HCT116 (cell line): ENCODE results near the gene UBA6. TPM values are rescaled to one million over a fixed set of nuclear protein-coding genes. Genes with fewer than 3 reads are reported as not detected.

Experiments
- ATAC-seq: fragments of 200-7000 bp; cut with Tn5 transposase; 2 replicates; pipeline ENCODE4 v1.9.1; 2020; ENCODE audit warnings: mild to moderate bottlenecking, moderate library complexity
- BruUV-seq: library from RNA; stranded (reverse); fragments of 400-500 nt; replicated peaks from 2 replicates; lab custom pipeline; 2021; lab: Mats Ljungman, UMichigan
- CTCF ChIA-PET: fragments of 300-600 bp; sonication (Branson Sonifier 250); formaldehyde crosslinking; loops from one replicate; lab custom pipeline; 2021; ENCODE audit warnings: antibody characterized with exemption; lab: Charles Lee
- POLR2A ChIA-PET: fragments of 300-600, 350-600 bp; sonication (Branson Sonifier 250); formaldehyde crosslinking; loops from one replicate; lab custom pipeline; 2021; ENCODE audit warnings: antibody characterized with exemption; lab: Charles Lee
- RAD21 ChIA-PET, 2 experiments: fragments of 300-600 bp; sonication (Branson Sonifier 250); formaldehyde crosslinking; loops; one replicate each; lab custom pipeline; 2023; ENCODE audit warnings: low total read pairs in 2 of 2; ENCODE audit not compliant: uncharacterized antibody in 2 of 2, unreplicated experiment in 2 of 2, low non-redundant PET in 1 of 2; lab: Charles Lee
- DNase-seq: peaks from one replicate; pipeline ENCODE4 v3.0.0-alpha.2; 2010; ENCODE audit warnings: low read depth, low spot score
- H2AFZ ChIP-seq: fragments of 200-600 bp; shearing (Covaris generic), sonication (generic); 2 replicates; pipeline ENCODE4 v1.6.1; 2017; ENCODE audit warnings: low read depth, mixed run types, mixed read lengths, antibody characterized with exemption, low read length; ENCODE audit not compliant: poor library complexity, severe bottlenecking
- H3K27ac ChIP-seq: 2 replicates; pipeline ENCODE4 v1.5.1; 2012; ENCODE audit warnings: low read depth, low read length
- H3K27me3 ChIP-seq: fragments of 200-600 bp; sonication (generic); 2 replicates; pipeline ENCODE4 v1.6.1; 2016; ENCODE audit warnings: mixed run types, low read length, mixed read lengths; ENCODE audit not compliant: insufficient read depth
- H3K36me3 ChIP-seq, 2 experiments: fragments of 200-500 bp in 1 of 2; fragments of 200-600 bp in 1 of 2; sonication (Bioruptor generic) in 1 of 2; sonication (generic) in 1 of 2; 2 replicates each; pipeline versions ENCODE4 v1.5.1 to v1.6.1; 2014 to 2016; ENCODE audit warnings: low read length in 2 of 2, inconsistent platforms in 1 of 2, mixed read lengths in 1 of 2, mixed run types in 1 of 2; ENCODE audit not compliant: insufficient read depth in 2 of 2, control insufficient read depth in 1 of 2
- H3K4me1 ChIP-seq, 2 experiments: fragments of 200-600 bp in 1 of 2; sonication (generic) in 1 of 2; 2 replicates each; pipeline versions ENCODE4 v1.5.1 to v1.6.1; 2012 to 2017; ENCODE audit warnings: low read length in 2 of 2, inconsistent platforms in 1 of 2, mild to moderate bottlenecking in 1 of 2, mixed read lengths in 1 of 2, mixed run types in 1 of 2, moderate library complexity in 1 of 2; ENCODE audit not compliant: insufficient read depth in 2 of 2, control insufficient read depth in 1 of 2
- H3K4me2 ChIP-seq: fragments of 200-600 bp; sonication (generic); 2 replicates; pipeline ENCODE4 v1.6.1; 2017; ENCODE audit warnings: mixed run types, low read length, mixed read lengths
- H3K4me3 ChIP-seq, 2 experiments: fragments of 200-600 bp in 1 of 2; sonication (generic) in 1 of 2; replicated peaks in 1 of 2; 2 replicates each; pipeline ENCODE4 v1.5.1; 2011 to 2016; ENCODE audit warnings: low read length in 2 of 2, control low read depth in 1 of 2, low read depth in 1 of 2, mild to moderate bottlenecking in 1 of 2, mixed read lengths in 1 of 2, mixed run types in 1 of 2
- H3K79me2 ChIP-seq: fragments of 200-600 bp; sonication (generic); 2 replicates; pipeline ENCODE4 v1.6.1; 2017; ENCODE audit warnings: mild to moderate bottlenecking, mixed run types, low read length, moderate library complexity, mixed read lengths; ENCODE audit not compliant: insufficient read depth
- H3K9ac ChIP-seq: fragments of 200-600 bp; sonication (generic); 2 replicates; pipeline ENCODE4 v1.6.1; 2016; ENCODE audit warnings: low read length, mixed read lengths
- H3K9me2 ChIP-seq: fragments of 200-600 bp; sonication (generic), shearing (Covaris generic); 2 replicates; pipeline ENCODE4 v1.6.1; 2017; ENCODE audit warnings: mixed run types, mild to moderate bottlenecking, moderate library complexity; ENCODE audit not compliant: insufficient read depth
- H3K9me3 ChIP-seq, 2 experiments: fragments of 200-500 bp in 1 of 2; fragments of 200-600 bp in 1 of 2; sonication (Bioruptor generic) in 1 of 2; sonication (generic) in 1 of 2; 2 replicates each; pipeline ENCODE4 v1.6.1; 2014 to 2017; ENCODE audit warnings: low read length in 2 of 2, mixed read lengths in 2 of 2, inconsistent platforms in 1 of 2, low read depth in 1 of 2, mild to moderate bottlenecking in 1 of 2, mixed run types in 1 of 2, moderate library complexity in 1 of 2; ENCODE audit not compliant: control insufficient read depth in 1 of 2, insufficient read depth in 1 of 2
- H4K20me1 ChIP-seq: fragments of 200-600 bp; sonication (generic), shearing (Covaris generic); 2 replicates; pipeline ENCODE4 v1.6.1; 2017; ENCODE audit warnings: mixed run types, mild to moderate bottlenecking, moderate library complexity; ENCODE audit not compliant: insufficient read depth
- CBX3 ChIP-seq: IDR thresholded peaks from 2 replicates; pipeline ENCODE4 v1.6.1; 2012; ENCODE audit warnings: low read depth
- CEBPB ChIP-seq: IDR thresholded peaks from 2 replicates; pipeline ENCODE4 v1.6.1; 2012; ENCODE audit warnings: low read depth
- CTCF ChIP-seq, 3 experiments: fragments of 200-600 bp in 1 of 3; sonication (generic) in 1 of 3; IDR thresholded peaks in 2 of 3; conservative IDR thresholded peaks in 1 of 3; 2 replicates each; pipeline ENCODE4 v1.5.1; 2012 to 2017; ENCODE audit warnings: low read depth in 2 of 3, low read length in 2 of 3, antibody characterized with exemption in 1 of 3, borderline replicate concordance in 1 of 3, control low read depth in 1 of 3, mild to moderate bottlenecking in 1 of 3, mixed read lengths in 1 of 3, mixed run types in 1 of 3, moderate library complexity in 1 of 3; ENCODE audit not compliant: insufficient read depth in 1 of 3
- EGR1 ChIP-seq: IDR thresholded peaks from 2 replicates; pipeline ENCODE4 v1.6.1; 2012; ENCODE audit warnings: low read depth
- ELF1 ChIP-seq: IDR thresholded peaks from 2 replicates; pipeline ENCODE4 v1.6.1; 2012; ENCODE audit warnings: low read depth, borderline replicate concordance
- EZH2phosphoT487 ChIP-seq: fragments of 200-600 bp; IDR thresholded peaks from 2 replicates; pipeline ENCODE4 v1.6.1; 2018; ENCODE audit warnings: antibody characterized with exemption, borderline replicate concordance
- SP1 ChIP-seq: IDR thresholded peaks from 2 replicates; pipeline ENCODE4 v1.6.1; 2012; ENCODE audit warnings: low read depth
- SRF ChIP-seq: IDR thresholded peaks from 2 replicates; pipeline ENCODE4 v1.6.1; 2012; ENCODE audit warnings: low read depth
- TCF7L2 ChIP-seq: IDR thresholded peaks from 2 replicates; pipeline ENCODE4 v1.7.0; 2011; ENCODE audit warnings: borderline replicate concordance, inconsistent platforms; ENCODE audit not compliant: insufficient read depth, insufficient read length; ENCODE audit errors: extremely low read depth
- YY1 ChIP-seq: IDR thresholded peaks from 2 replicates; pipeline ENCODE4 v1.6.1; 2011; ENCODE audit warnings: low read length, low read depth, moderate library complexity, mild to moderate bottlenecking; ENCODE audit not compliant: insufficient replicate concordance; ENCODE audit errors: extremely low read depth
- ZBTB33 ChIP-seq: IDR thresholded peaks from 2 replicates; pipeline ENCODE4 v1.6.1; 2011; ENCODE audit warnings: mild to moderate bottlenecking, low read length, moderate library complexity; ENCODE audit not compliant: insufficient replicate concordance; ENCODE audit errors: extremely low read depth
- ZFX ChIP-seq: fragments of 450-650 bp; IDR thresholded peaks from 2 replicates; pipeline ENCODE4 v1.6.1; 2017
- intact Hi-C: fragments of 100-400 bp; cut with micrococcal nuclease; formaldehyde crosslinking; loops from 2 replicates; pipeline ENCODE4 v1.10.0; 2022
- total RNA-seq: library from RNA; stranded (reverse); gene quantifications from one replicate; pipeline ENCODE4 v1.2.1, GENCODE V29; 2021; ENCODE audit not compliant: unreplicated experiment

UBA6 gene
- total RNA-seq, 1 experiment from 2014 or later, result 98.9 TPM

DNA sequence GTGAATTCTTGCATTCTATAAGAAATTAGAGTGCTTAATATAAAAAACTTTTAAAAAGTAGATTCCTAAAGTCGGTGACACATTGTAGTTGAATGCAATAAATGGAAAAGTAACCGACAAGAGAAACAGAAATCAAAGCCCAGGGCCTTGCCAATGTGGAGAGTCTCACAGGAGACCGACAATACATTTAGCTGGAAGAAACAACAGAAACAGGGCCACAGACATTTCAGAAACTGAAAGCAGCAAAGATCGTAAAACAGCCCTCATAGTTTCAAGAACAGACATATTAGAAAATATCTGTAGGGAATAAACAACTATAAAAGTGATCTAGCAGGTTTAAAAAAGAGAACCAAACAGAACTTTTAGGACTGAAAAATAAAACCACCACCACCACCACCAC lies 92.9 kb downstream of the UBA6 start:
- H4K20me1 ChIP-seq, result no peaks in the 10 kb centered on the region
- H3K36me3 ChIP-seq, result no peaks in the 10 kb centered on the region
- no TSS peak for BruUV-seq
- intact Hi-C loops, result no loop called here
- H3K27ac ChIP-seq, result no peak overlapping the region
- no peak overlapping the region for H3K4me2 ChIP-seq
- H3K79me2 ChIP-seq, result no peaks in the 10 kb centered on the region
- H3K9me2 ChIP-seq, result no peaks in the 10 kb centered on the region
- CTCF ChIA-PET, result no interaction called here
- H3K4me1 ChIP-seq, result no peaks in the 10 kb centered on the region
- no peak overlapping the region for H3K9ac ChIP-seq
- no peak for DNase-seq
- no peak for ATAC-seq
- RAD21 ChIA-PET, result no interaction called here
- POLR2A ChIA-PET, result no interaction called here
- no peak for TF ChIP-seq ELF1
- no peak overlapping the region for H2AFZ ChIP-seq
- H3K9me3 ChIP-seq, result no peaks in the 10 kb centered on the region
- H3K4me3 ChIP-seq, result no peak overlapping the region
- H3K27me3 ChIP-seq, result no peaks in the 10 kb centered on the region

- Histone ChIP-seq H3K36me3 (no peaks in the 10 kb centered on the region), H3K4me3 (no peak overlapping the region), H4K20me1 (no peaks in the 10 kb centered on the region), H3K27me3 (no peaks in the 10 kb centered on the region), H3K9me2 (no peaks in the 10 kb centered on the region), H3K27ac (no peak overlapping the region), H3K4me2 (no peak overlapping the region), H3K9ac (no peak overlapping the region), H2AFZ (no peak overlapping the region), H3K79me2 (no peaks in the 10 kb centered on the region), H3K4me1 (no peaks in the 10 kb centered on the region), H3K9me3 (no peaks in the 10 kb centered on the region)
- CTCF ChIA-PET, result no interaction called here
- ATAC-seq (no peak), DNase-seq (no peak)
- intact Hi-C loops, result no loop called here
- no TSS peak for BruUV-seq
- POLR2A ChIA-PET, result no interaction called here
- TF ChIP-seq SRF (no peak), ZFX (no peak), CEBPB (no peak), SP1 (no peak), YY1 (no peak), CTCF (IDR thresholded peaks at IDR 0.05 in 2 of 3, conservative IDR thresholded peaks at IDR 0.05 in 1 of 3; ENCODE audit: borderline replicate concordance in 1 of 3, insufficient read depth in 1 of 3, low read depth in 2 of 3, low read length in 2 of 3) (no peak), TCF7L2 (no peak), CBX3 (no peak), EZH2phosphoT487 (no peak), EGR1 (no peak), ELF1 (no peak), ZBTB33 (no peak)
- RAD21 ChIA-PET, result no interaction called here
These were observed 96.2 kb downstream of the UBA6 start for GRCh38 chr4:67604749-67605148.
